ENCODE results near the gene STK40.

DNA sequence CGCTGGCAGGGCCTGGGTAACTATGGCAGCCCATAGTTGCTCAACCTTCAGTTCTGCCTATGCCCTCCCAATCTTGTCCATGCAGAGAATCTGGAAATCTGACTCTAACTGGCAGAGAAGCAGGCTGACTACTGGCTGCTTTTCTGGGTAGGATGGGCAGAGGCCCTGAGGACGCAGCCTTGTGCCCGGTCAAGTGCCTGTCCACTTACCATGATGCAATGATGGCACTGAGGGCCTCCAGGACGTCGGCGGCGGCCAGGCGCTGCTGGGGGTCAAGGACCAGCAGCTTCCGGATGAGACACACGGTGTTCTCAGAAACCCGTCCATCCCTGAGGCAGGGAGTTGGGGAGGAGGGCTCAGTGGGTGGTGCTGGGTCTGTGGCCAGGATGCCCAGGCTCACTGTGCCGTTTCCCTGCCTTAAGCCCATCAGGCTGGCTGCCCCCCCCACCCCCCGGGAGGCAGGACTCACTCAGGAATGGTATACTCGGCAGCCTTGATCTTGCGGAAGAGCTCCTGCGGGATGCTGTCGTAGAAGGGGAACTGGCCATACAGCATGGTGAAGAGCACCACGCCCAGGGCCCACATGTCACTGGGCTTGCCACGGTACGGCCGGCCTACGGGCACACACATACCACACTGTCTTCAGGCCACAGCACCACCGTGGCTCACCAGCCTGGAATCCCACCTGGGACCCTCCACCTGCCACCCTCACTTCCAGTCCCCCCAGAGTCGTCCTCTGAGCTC lies 41.9 kb downstream of the STK40 start:
- TF ChIP-seq YY1 (IDR thresholded peaks at IDR 0.05; ENCODE audit: insufficient read depth, insufficient read length): no peak
- TF ChIP-seq ZNF274 (IDR thresholded peaks at IDR 0.05; ENCODE audit: low read depth, low read length): no peak
- TF ChIP-seq SUZ12 (IDR thresholded peaks at IDR 0.05; ENCODE audit: extremely low read depth, insufficient read depth, insufficient read length): no peak
